Left forelimb (tissue), 1 donor: ENCODE results near the gene NPTX1.

Experiments used
- DNase-seq: peaks from one replicate; pipeline ENCODE4 v3.0.0-alpha.2; 2018; ENCODE audit warnings: low spot score

Gene NPTX1

DNA sequence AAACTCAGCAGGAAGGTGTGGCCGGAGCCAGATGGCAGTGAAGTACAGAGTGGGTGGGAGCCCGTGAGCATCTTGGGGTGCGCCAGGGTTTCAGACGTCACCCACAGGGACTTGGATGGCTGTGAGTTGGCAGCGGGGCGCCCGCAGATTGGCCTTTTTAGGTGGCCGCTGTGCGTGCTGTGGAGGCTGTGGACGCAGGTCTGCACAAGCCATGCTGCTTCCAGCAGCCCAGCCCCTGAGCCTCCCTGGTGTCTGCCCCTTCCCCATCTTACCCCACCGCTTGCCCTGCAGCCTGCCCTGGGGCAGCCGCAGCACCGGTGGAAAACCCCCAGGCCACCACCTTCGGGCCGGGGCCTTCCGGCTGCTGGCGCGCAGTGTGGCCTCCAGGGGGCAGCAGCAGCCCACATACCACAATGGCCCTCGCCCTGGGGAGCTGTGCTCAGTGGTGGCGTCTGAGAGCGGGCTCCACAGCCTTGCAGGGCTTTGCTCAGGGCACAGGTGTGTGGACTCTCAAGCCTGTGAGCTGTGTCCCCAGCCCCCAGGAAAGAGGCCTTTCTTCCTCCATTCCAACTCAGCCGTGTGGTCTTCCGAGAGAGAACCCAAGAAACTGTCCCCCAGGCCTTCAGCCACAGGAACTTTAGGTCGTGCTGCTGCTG, 49.6 kb downstream of the NPTX1 start:
- peak; percentile 85 for DNase-seq

DNA sequence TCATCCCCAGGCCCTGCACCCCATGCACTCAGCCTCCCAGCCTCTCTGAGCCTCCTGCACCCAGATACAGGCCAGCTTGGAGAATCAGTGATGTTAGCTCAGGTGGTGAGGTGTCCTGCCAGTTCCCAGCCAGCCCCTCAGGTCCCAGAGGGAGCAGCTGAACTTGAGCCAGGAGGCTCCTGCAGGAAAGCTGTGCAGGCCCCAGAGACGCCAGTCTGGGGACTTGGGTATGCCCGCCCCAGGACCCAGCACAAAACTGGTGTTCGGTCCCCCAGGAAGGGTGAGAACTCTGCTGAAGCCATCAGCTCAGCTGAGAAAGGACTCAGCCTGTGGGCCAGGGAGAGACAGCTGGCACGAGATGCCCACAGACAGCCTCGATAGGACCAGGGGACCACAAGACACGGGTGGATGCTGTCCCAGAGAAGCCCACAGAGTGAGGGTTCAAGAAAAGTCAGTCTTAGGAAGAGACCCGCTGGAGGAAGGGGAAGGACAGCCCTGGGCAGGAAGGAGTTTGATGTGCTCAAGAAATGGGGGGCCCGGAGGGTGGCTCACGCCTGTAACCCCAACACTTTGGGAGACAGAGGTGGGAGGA, 50.5 kb downstream of the NPTX1 start:
- DNase-seq: peak; percentile 28

DNA sequence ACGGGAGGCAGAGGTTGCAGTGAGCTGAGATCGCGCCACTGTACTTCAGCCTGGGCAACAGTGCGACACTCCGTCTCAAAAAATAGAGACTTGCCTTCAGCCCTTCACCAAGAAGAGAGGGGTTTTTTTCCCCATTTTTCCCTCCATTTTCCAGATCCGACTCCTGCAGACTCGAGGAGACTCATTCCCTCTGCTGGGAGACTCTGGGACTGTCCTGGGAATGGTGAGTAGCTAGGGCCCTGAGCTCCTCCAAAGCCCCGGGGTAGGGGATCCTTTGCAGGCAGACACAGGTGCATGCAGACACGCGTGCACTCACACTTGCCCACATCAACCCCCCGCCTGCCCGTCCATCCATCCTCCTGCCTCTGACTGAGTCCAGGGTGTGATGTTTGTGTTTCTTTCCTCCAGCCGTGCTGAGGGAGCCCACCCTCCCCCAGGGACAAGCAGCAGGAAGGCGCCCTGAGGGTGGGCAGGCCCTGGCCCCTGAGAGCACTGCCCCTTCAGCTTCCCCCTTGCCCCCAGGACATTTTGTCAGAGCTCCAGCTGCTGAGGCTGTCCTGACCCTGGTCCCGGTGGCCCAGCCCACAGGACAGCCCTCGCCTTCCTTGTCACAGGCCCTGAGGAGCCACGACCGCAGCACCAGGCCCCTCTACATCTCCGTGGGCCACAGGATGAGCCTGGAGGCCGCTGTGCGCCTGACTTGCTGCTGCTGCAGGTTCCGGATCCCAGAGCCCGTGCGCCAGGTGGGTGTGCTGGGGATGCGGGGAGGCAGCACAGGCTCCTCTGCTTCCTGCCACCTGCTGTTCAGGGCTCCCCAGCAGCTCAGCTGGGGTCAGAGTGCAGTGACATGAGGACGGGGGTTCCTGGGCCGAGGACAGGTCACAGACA, 51.3 kb downstream of the NPTX1 start:
- DNase-seq: peak; percentile 45

DNA sequence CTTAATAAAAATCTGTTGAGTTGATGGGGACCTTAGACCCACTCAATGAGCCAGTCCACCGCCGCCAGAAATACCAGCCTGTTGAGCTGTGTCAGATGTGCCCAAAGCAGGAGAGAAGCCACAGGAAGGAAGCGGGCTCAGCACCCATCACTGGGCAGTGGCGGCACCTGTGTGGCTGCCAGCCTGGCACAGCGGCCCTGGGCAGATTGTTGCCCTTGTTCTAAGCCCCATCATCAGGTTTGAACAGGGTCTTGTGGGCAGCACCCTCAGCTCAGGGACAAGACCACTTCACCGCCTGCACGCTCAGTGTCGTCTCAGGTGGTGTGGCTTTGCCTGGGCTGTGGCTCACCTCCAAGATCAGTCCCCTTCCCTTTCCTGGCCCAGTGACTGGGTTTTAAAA, 52.1 kb downstream of the NPTX1 start:
- no peak for DNase-seq

DNA sequence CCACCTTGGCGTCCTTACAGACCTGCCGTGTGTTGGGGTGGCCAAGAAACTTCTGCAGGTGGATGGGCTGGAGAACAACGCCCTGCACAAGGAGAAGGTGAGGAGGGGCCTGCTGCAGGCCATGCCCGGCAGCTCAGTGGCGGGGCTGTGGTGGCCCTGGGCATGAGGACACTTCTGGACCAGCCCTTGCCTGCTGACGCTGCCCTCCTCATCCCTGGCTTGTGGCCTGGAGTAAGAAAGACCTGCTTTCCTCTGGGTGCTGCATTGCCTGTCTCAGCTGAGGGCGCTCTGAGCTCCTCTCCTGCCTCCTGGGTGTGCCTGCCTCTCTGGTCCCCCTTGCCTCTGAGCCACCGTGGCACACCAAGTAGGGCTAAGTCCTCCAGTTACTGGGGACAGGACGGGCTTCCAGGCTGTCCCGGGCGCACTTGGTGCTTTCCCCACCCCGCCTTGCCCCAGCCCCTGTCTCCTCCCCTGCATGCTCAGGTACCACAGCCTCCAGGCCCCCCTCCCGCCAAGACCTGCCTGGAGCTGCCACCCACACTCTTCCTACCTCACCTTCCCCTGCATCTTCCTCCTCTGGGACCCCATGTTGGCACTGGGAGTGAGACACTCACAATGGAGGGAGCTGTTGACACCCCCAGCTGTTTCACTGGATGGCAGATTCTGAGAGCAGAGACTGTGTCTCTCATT, 52.7 kb downstream of the NPTX1 start:
- DNase-seq: no peak

DNA sequence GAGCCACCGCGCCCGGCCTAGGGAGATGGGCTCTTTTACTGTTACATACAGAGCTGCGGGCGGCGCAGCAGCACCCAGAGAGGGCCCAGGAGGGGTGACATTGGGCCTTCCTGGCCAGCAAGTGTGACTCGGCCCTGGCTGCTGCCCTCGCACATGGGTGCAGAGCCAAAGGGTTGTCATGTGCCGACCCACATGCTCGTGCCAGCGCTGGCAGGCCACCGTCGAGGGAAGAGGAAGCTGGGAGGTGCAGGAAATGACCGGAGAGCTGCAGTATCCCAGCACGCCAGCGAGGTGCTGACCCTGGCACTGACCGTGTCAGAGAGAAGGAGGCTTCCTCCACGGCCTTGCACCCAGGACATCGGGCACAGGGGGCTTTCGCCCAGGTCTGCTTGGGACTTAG, 53.4 kb downstream of the NPTX1 start:
- no peak for DNase-seq

DNA sequence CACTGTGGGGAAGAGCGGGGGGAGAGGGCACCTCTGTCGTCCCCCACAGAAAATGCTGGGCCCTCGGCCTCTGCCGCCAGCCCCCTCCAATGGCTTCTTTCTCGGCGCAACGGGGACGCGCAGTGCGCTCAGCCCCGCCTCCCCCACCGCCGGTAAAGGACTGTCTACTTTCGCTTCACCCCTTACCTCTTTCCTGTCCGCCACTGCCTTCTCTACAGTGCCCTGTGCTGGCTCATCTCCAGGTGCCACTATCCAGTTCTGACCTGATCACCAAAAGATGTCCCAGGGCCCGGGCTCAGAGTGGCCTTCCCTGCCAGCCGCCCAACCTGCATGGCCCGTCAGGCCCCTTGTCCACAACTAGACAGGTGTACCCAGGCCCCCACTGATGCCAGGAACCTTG, 54.1 kb downstream of the NPTX1 start:
- no peak for DNase-seq

DNA sequence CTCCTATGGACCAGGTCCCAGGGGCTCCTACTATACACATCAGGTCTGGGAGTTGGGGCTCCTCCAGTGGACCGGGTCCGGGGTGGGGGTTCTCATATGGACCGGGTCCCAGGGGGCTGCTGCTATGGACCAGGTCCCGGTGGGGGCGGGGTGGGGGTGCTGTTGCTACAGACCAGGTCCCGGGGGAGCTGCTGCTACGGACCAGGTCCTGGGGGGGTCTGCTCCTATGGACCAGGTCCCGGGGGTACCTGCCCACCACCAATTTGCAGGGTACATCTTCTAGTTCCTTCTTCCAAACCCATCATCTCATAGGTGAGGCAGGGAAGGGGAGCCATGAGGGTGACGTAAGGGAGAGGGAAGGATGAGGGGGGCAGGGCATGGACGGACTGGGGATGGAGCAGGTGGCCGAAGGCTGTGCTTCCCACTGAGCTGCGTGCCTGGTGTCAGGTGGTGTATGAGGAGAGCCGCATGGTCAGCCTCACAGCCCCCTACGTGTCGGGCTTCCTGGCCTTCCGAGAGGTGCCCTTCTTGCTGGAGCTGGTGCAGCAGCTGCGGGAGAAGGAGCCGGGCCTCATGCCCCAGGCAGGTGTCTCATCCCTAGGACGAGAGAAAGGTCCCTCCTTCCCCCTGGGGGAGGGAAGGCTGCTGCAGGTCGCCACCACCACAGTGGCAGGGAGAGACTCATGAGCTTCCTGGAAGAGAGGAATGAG, 54.9 kb downstream of the NPTX1 start:
- no peak for DNase-seq

DNA sequence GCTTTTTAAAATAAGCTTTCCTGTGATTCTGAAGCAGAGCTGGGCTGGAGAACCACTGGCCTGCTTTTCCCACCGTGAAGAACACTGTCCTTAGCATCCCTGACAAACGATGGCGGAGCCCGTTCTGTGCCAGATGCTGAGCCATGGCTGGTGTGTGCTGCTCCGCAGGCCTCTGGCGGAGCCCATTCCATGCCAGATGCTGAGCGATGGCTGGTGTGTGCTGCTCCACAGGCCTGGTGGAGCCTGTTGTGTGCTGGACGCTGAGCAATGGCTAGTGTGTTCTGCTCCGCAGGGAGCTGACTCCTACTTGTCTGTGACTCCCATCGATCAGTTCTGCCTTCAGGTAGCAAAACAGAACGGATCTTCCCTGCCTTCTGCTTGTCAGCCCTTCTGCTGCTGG, 57.2 kb downstream of the NPTX1 start:
- no peak for DNase-seq

DNA sequence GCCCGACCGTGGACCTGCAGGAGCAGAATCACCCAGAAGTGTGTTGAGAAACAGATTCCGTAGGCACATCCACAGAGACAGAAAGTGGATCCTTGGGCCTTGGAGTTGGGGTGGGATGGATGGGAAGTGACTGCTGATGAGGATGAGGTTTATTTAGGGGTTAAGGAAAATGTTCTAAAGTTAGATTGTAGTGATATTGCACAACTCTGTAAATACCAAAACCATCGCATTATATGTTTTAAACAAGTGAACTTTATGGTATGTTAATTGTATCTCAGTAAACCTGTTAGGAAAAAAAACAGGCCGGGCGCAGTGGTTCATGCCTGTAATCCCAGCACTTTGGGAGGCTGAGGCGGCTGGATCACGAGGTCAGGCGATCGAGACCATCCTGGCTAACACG, 57.8 kb downstream of the NPTX1 start:
- DNase-seq: no peak
